Ishikawa (cell line): ENCODE measurements around the gene TRAF7.

ENCODE experiments used
- CEBPB ChIP-seq: IDR thresholded peaks from 2 replicates; pipeline ENCODE4 v1.6.1; 2012
- CREB1 ChIP-seq: IDR thresholded peaks from 2 replicates; pipeline ENCODE4 v1.6.1; 2012; ENCODE audit warnings: low read depth
- EGR1 ChIP-seq: IDR thresholded peaks from 2 replicates; pipeline ENCODE4 v1.6.1; 2012
- EP300 ChIP-seq: IDR thresholded peaks from 2 replicates; pipeline ENCODE4 v1.6.1; 2012; ENCODE audit warnings: borderline replicate concordance
- FOXM1 ChIP-seq: IDR thresholded peaks from 2 replicates; pipeline ENCODE4 v1.6.1; 2012; ENCODE audit warnings: low read depth, borderline replicate concordance
- MAX ChIP-seq: IDR thresholded peaks from 2 replicates; pipeline ENCODE4 v1.6.1; 2012
- NFIC ChIP-seq: IDR thresholded peaks from 2 replicates; pipeline ENCODE4 v1.6.1; 2012
- RAD21 ChIP-seq: IDR thresholded peaks from 2 replicates; pipeline ENCODE4 v1.6.1; 2012; ENCODE audit warnings: low read depth
- REST ChIP-seq: IDR thresholded peaks from 2 replicates; pipeline ENCODE4 v1.6.1; 2012; ENCODE audit warnings: low read depth, mild to moderate bottlenecking
- TAF1 ChIP-seq: IDR thresholded peaks from 2 replicates; pipeline ENCODE4 v1.6.1; 2012; ENCODE audit warnings: low read depth, mild to moderate bottlenecking
- TCF12 ChIP-seq: IDR thresholded peaks from 2 replicates; pipeline ENCODE4 v1.6.1; 2012; ENCODE audit warnings: low read depth
- TEAD4 ChIP-seq: IDR thresholded peaks from 2 replicates; pipeline ENCODE4 v1.6.1; 2012
- YY1 ChIP-seq: IDR thresholded peaks from 2 replicates; pipeline ENCODE4 v1.6.1; 2012; ENCODE audit warnings: low read depth
- ZBTB7A ChIP-seq: IDR thresholded peaks from 2 replicates; pipeline ENCODE4 v1.6.1; 2012; ENCODE audit warnings: low read depth
- TF ChIP-seq, protein P1 (sequence below): IDR thresholded peaks from 2 replicates; pipeline ENCODE4 v1.6.1; 2012

TRAF7 gene

GRCh38 chr16:2123706-2124376 is 31.7 kb upstream of the TRAF7 start:
- 0 out of 2 replicates have a peak, but pooled peaks have one; percentile 16 for TF ChIP-seq MAX

- peak; percentile 15; the same call in 1 of the 2 replicates for TF ChIP-seq ZBTB7A
Observed at GRCh38 chr16:2124377-2124693, 31.2 kb upstream of the TRAF7 start.

GRCh38 chr16:2124694-2125444 is 30.7 kb upstream of the TRAF7 start:
- TF ChIP-seq MAX (peak; percentile 27; the same call in 1 of the 2 replicates), FOXM1 (peak; percentile 91)

- peak; percentile 97 for TF ChIP-seq EGR1
- 0 out of 2 replicates have a peak, but pooled peaks have one; percentile 49 for TF ChIP-seq NFIC
- 0 out of 2 replicates have a peak, but pooled peaks have one; percentile 35 for TF ChIP-seq MAX
Observed at GRCh38 chr16:2135770-2136490, 19.7 kb upstream of the TRAF7 start, which contains the start of gene PKD1. TSS of gene PKD1 (minus strand) at chr16:2135898. CDS start at chr16:2135689, 209 bp downstream.

DNA sequence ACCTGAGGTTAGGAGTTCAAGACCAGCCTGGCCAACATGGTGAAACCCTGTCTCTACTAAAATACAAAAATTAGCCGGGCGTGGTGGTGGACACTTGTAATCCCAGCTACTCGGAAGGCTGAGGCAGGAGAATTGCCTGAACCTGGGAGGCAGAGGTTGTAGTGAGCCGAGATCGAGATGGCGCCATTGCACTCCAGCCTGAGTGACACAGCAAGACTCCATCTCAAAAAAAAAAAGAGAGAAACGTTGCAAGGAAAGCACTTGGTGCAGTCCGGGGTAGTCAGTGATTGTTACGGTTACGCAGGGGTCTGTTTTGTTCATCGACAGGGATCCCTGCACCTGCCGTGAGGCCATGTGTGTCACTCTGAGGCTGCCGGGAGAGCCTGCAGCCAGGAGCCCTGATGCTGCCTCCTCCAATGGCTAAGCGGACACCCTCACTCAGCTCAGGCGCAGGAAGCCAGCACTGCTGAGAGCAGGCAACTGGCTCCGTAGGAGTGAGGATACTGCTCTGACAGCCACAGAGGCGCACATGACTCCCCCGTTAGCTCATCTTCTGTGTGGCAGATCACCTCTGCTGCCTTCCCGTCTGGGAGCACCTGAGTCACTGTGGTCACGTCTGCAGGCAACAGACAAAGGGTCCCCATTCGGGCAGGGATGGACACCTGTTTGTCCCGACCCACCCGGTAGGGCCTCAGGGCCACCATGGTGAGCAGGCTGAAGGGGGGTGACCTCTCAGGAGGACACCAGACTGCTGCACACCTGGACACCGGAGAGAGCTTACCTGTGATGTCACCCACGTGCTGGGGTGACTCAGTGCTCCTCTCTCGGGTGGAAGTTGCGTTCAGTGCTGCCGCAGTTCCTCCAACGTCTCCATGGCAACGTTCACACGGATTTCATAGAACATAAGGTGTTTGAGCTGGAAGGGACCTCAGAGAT is 12.4 kb upstream of the TRAF7 start:
- TF ChIP-seq TCF12 (no peak), MAX (no peak), ZBTB7A (no peak), CREB1 (no peak), EP300 (no peak), REST (no peak), TEAD4 (no peak), EGR1 (no peak)

- no peak for TF ChIP-seq TCF12
Observed at GRCh38 chr16:2143878-2144485, 11.6 kb upstream of the TRAF7 start.

DNA sequence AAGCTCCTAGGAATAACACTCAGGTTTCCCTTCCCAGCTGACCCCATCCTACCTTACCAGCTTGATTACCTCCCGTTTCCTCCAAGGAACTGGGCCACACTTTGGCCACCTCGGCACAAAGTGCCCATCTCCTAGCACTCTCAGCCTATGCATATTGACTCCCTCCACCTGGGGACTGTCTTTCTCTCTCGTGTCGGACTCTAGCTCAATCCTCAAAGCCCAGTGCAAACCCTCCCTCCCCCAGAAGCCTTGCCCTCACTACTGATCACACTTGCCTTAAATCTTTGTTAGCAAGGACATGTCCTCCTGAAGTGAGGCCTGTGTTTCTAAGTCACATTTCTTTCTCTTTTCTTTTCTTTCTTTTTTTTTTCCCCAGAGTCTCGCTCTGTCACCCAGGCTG is 9.7 kb upstream of the TRAF7 start:
- TF ChIP-seq MAX = no peak
- TF ChIP-seq EP300 = no peak

DNA sequence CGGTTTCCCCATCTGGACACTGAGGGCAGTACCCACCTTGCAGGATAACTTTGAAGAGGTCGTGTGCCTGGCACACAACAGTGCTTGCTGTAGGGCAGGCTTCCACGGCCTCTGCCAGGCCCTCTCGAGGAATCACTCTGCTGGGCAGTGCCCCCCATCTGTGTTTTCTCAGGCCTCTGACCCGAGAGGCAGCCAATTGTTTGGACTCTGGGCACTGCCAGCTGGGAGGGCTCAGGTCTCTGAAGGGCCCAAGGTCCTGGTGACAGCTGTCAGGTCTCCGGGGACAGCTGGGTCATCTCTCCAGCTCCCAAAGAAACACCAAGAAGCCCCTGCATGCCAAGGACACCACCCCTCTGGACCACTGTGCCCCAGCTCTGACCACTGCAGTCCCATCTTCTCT is 8.2 kb upstream of the TRAF7 start:
- TF ChIP-seq EGR1 (no peak), CEBPB (no peak), MAX (no peak), CREB1 (no peak), EP300 (no peak), REST (no peak), YY1 (no peak), NFIC (no peak), TCF12 (no peak), TEAD4 (no peak), ZBTB7A (no peak), RAD21 (no peak), TAF1 (no peak), FOXM1 (no peak)
- TF ChIP-seq, protein P1, sequence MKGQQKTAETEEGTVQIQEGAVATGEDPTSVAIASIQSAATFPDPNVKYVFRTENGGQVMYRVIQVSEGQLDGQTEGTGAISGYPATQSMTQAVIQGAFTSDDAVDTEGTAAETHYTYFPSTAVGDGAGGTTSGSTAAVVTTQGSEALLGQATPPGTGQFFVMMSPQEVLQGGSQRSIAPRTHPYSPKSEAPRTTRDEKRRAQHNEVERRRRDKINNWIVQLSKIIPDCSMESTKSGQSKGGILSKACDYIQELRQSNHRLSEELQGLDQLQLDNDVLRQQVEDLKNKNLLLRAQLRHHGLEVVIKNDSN = no peak
